ENCODE data around the gene SECTM1.

SECTM1 gene

GRCh38 chr17:82280537-82280936 is 53.0 kb downstream of the SECTM1 start:
- DNase-seq (ENCODE audit: low spot score): no peak

GRCh38 chr17:82278786-82279391 is 54.7 kb downstream of the SECTM1 start:
- DNase-seq (ENCODE audit: low spot score): no peak

- DNase-seq (ENCODE audit: low spot score): no peak
Observed at GRCh38 chr17:82278308-82278707, 55.3 kb downstream of the SECTM1 start.

DNA sequence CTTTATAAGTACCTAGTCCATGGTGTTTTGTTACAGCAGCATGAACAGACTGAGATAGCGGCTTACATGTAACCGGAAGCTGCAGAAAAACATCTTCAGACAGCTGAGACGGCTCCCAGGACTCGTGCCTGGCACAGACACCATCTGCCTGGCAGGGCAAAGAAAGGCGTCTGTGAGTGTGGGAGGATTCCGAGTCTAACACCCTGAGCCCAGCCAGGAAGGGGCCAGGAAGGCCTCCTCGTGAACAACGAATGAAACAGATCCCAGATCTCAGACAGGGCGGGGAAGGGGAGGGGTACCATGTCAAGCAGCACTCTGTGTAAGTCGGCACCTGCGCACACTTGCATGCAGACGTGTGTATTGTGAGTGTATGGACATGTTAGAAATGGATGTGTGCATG is 55.7 kb downstream of the SECTM1 start:
- DNase-seq (ENCODE audit: low spot score): no peak

DNA sequence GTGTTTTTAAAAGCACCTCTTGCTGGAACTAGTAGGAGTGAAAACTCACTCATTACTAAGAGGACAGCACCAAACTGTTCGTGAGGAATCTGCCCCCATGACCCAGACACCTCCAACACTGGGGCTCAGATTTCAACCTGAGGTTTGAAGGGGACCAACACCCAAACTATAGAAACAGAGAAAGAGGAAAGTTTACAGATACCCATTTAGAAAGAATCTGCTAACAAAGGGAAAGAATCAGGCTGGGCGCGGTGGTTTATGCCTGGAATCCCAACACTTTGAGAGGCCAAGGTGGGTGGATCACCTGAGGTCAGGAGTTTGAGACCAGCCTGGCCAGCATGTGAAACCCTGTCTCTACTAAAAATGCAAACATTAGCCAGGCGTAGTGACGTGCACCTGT is 56.6 kb downstream of the SECTM1 start:
- DNase-seq (ENCODE audit: low spot score): no peak

DNA sequence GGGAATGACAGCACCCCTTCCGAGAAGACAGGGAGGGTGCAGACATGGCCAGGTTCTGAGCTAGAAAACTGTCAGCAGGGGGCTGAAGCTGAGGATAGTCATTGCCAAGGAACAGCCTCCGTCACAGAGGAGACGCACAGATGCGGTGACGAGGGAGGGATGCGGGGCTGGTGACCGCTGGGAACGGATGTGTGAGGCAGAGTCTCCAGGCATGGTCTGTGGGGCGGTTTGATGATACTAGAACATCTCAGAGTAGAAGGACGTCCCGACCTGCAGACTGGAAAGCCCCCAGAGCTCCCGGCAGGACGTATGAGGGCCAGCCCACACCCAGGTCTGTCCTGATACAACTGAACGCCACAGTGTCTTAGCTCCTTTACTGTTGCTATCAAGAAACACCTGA is 58.2 kb downstream of the SECTM1 start:
- DNase-seq (ENCODE audit: low spot score): no peak

- no peak for DNase-seq (ENCODE audit: low spot score)
Observed at GRCh38 chr17:82274134-82275020, 59.2 kb downstream of the SECTM1 start.

DNA sequence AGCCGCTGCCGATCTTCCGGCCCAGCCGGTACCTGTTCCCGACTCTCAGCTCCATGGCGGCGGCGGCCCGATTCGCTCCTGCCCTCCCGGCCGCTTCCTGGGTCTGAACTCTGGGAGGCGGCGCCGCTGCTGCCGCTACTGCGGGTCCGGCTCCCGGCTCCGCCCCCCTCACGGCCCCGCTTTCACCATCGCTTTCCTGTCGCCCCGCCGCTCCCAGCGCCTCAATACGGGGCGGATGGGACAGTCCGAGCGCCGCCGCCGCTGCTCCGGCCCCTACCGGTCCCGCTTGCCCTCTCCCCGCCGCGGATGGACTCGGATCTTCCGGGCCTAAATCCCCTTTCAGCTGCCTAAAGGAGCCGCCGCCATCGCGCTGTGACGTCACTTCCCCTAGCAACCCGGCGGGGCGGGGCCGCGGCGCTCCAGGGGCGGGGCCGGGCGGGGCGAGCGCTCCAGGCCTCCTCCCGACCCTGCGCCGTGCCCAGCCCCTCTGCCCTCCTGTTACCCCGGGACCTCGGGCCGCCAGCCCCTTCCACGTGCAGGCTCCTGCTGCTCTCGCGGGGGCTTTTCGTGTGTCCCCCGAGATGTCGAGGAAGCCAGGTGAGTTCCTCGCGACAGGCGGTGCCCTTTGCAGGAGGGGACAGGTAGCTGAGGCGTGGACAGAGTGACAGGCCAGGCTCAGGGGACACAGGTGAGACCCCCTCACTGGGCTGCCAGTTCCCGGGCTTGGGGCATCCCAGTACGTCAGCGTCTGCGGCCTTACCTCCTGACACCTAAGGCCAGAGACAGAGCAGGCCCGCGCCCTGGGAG is 60.0 kb downstream of the SECTM1 start, which contains the start of gene CSNK1D:
Gene CSNK1D, minus strand, starts transcription at position 374 of the 807 bp plus-strand sequence. Its CDS starts 319 bp downstream, at position 55.
- peak; percentile 90 for DNase-seq (ENCODE audit: low spot score)

DNA sequence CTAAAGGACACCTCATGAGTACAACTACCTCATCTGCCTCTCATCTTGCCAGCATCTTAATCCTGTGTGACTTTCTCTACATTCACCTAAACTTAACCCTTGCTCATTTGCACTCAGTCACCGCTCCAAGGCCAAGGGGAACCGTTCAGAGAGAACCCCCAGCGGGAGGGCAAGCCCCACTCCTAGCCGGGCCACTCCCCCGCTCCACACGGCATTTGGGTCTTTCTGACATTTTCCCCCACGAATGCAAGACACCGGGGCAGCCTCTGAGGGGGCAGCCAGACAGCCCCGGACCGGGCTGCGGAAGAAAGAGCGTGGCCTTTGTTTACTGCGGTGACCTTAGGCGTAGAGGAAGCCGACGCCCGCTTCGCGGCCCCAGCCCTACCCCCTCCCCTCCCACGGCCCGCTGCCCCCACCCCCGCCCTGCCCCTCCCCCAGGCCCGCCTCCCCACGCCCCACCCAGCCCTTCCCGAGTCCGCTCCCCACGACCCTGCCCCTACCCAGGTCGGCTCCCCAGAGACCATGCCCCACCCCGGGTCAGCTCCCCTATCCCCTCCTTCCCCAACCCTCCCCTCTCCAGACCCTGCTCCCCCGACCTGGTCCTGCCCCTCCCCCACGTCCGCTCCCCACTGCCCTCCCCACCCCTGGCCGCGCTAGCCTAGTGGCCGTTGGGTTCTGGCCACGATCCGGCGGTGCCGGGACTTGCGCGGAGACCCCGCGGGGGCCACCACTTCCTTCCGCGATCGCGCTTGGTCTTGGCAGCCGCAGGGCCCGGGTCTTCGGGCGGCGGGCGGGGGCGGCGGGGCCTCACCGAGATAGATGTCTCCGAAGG is 60.9 kb downstream of the SECTM1 start:
- DNase-seq (ENCODE audit: low spot score): peak; percentile 39

DNA sequence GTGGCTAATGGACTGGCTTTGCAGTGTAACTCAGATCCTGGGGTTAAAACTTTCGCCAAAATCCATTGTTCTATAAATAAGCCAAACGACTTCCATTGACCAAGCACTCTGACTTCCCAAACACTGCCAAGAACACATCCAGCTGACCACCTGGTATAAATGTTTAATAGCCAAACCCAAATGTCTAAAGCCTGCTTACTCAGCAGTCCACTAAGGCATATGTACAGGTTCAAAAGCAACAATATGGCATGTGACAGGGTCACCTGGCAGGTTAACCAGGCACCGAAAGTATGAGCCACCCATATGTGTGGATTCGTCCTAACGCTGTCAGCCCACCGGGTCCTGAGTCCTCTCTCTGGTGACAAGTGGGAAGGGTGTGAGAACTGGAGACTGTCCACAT is 62.2 kb downstream of the SECTM1 start:
- no peak for DNase-seq (ENCODE audit: low spot score)
